ENCODE results near the gene ZDHHC11.

DNA sequence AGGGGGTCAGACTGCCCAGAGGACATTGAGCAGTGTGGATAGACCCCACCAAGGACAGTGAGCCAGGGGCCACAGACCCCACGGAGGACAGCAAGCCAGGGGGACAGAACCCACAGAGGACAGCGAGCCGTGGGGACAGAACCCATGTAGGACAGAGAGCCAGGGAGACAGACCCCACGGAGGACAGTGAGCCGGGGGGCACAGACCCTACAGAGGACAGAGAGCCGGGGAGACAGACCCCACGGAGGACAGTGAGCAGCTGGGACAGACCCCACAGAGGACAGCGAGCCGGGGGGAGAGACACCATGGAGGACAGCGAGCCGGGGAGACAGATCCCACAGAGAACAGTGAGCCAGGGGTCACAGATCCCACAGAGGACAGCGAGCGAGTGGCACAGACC is 3.4 kb upstream of the ZDHHC11 start:
- TF ChIP-seq, protein P1, sequence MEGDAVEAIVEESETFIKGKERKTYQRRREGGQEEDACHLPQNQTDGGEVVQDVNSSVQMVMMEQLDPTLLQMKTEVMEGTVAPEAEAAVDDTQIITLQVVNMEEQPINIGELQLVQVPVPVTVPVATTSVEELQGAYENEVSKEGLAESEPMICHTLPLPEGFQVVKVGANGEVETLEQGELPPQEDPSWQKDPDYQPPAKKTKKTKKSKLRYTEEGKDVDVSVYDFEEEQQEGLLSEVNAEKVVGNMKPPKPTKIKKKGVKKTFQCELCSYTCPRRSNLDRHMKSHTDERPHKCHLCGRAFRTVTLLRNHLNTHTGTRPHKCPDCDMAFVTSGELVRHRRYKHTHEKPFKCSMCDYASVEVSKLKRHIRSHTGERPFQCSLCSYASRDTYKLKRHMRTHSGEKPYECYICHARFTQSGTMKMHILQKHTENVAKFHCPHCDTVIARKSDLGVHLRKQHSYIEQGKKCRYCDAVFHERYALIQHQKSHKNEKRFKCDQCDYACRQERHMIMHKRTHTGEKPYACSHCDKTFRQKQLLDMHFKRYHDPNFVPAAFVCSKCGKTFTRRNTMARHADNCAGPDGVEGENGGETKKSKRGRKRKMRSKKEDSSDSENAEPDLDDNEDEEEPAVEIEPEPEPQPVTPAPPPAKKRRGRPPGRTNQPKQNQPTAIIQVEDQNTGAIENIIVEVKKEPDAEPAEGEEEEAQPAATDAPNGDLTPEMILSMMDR (IDR thresholded peaks at IDR 0.05; ENCODE audit: insufficient read depth, low read length): no peak
- TF ChIP-seq POLR2AphosphoS5 (IDR thresholded peaks at IDR 0.05; ENCODE audit: low read depth) (no peak), SPI1 (IDR thresholded peaks at IDR 0.05; ENCODE audit: borderline replicate concordance, low read depth) (no peak), GABPA (IDR thresholded peaks at IDR 0.05; ENCODE audit: low read depth) (no peak)
- TF ChIP-seq, protein P2, sequence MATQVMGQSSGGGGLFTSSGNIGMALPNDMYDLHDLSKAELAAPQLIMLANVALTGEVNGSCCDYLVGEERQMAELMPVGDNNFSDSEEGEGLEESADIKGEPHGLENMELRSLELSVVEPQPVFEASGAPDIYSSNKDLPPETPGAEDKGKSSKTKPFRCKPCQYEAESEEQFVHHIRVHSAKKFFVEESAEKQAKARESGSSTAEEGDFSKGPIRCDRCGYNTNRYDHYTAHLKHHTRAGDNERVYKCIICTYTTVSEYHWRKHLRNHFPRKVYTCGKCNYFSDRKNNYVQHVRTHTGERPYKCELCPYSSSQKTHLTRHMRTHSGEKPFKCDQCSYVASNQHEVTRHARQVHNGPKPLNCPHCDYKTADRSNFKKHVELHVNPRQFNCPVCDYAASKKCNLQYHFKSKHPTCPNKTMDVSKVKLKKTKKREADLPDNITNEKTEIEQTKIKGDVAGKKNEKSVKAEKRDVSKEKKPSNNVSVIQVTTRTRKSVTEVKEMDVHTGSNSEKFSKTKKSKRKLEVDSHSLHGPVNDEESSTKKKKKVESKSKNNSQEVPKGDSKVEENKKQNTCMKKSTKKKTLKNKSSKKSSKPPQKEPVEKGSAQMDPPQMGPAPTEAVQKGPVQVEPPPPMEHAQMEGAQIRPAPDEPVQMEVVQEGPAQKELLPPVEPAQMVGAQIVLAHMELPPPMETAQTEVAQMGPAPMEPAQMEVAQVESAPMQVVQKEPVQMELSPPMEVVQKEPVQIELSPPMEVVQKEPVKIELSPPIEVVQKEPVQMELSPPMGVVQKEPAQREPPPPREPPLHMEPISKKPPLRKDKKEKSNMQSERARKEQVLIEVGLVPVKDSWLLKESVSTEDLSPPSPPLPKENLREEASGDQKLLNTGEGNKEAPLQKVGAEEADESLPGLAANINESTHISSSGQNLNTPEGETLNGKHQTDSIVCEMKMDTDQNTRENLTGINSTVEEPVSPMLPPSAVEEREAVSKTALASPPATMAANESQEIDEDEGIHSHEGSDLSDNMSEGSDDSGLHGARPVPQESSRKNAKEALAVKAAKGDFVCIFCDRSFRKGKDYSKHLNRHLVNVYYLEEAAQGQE (IDR thresholded peaks at IDR 0.05; ENCODE audit: insufficient replicate concordance, low read depth): no peak
